ENCODE data around the gene AK8.

- no peak for TF ChIP-seq CTCF (IDR thresholded peaks at IDR 0.05)
- TF ChIP-seq POLR2A (IDR thresholded peaks at IDR 0.05) = no peak
Observed at GRCh38 chr9:132716007-132716406, 162.1 kb downstream of the AK8 start.
